IPS DF 6.9 (cell line): ENCODE data around the gene HOMER1.

Source experiments
- DNase-seq: peaks from one replicate; pipeline ENCODE4 v3.0.0-alpha.2; 2013; ENCODE audit warnings: low read depth, low spot score
- H3K27ac ChIP-seq: one replicate; pipeline ENCODE4 v1.5.1; 2013; ENCODE audit warnings: low read length, control low read depth
- H3K27me3 ChIP-seq: 2 replicates; pipeline ENCODE4 v1.6.1; 2013; ENCODE audit warnings: mild to moderate bottlenecking, low read length; ENCODE audit not compliant: control insufficient read depth, insufficient read depth
- H3K36me3 ChIP-seq: 2 replicates; pipeline ENCODE4 v1.6.1; 2013; ENCODE audit warnings: low read length; ENCODE audit not compliant: control insufficient read depth, insufficient read depth
- H3K4me1 ChIP-seq: 2 replicates; pipeline ENCODE4 v1.6.1; 2013; ENCODE audit warnings: low read length; ENCODE audit not compliant: control insufficient read depth, insufficient read depth
- H3K4me3 ChIP-seq: 2 replicates; pipeline ENCODE4 v1.5.1; 2013; ENCODE audit warnings: mild to moderate bottlenecking, low read length
- H3K9me3 ChIP-seq: 2 replicates; pipeline ENCODE4 v1.6.1; 2013; ENCODE audit warnings: low read length, inconsistent platforms; ENCODE audit not compliant: control insufficient read depth, insufficient read depth
- WGBS: extraction: QIAGEN DNeasy Blood & Tissue Kit; methylation state at CpG from one replicate; pipeline ENCODE4 v1.1.7; 2013; ENCODE audit warnings: mixed read lengths, missing lambda C conversion rate; ENCODE audit not compliant: insufficient read length, insufficient coverage; 5-methylcytosine and 5-hydroxymethylcytosine counted together

Gene HOMER1

DNA sequence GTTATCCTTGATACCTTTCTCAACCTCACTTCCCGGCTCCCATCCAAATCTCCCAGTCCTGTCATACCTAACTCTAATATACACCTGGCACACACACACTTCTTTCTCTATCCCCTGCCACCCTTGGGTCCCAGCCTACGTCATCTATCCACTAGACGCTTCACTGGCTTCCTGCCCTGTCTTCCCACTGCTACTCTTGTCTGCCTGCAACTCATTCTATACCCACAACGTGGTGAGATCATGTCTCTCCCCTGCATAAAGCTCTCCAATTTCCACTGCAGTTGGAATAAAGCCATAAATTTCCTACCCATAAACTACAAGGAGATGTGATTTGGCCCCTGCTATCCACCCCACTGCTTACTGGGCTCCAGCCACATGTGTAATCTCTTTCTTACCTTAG lies 184.5 kb downstream of the HOMER1 start:
- no peaks in the 10 kb centered on the region for H3K27me3 ChIP-seq
- no peaks in the 10 kb centered on the region for H3K9me3 ChIP-seq
- DNase-seq, result no peak
- H3K4me1 ChIP-seq, result no peaks in the 10 kb centered on the region
- H3K4me3 ChIP-seq, result no peak overlapping the region
- H3K27ac ChIP-seq, result no peak overlapping the region
- no peaks in the 10 kb centered on the region for H3K36me3 ChIP-seq
- no CpG with 5 or more reads among the region's 4 CpGs for WGBS
